Colonic mucosa (tissue), 4 donors: ENCODE results near the gene NLRP6. TPM values are rescaled to one million over a fixed set of nuclear protein-coding genes. Genes with fewer than 3 reads are reported as not detected.

ENCODE experiments used
- DNase-seq: peaks from one replicate; pipeline ENCODE4 v3.0.0-alpha.2; 2020
- H3K27ac ChIP-seq: fragments of 200-600 bp; one replicate; pipeline ENCODE4 v1.8.0; 2021
- H3K27me3 ChIP-seq: fragments of 200-600 bp; one replicate; pipeline ENCODE4 v1.8.0; 2021
- H3K36me3 ChIP-seq: fragments of 200-600 bp; one replicate; pipeline ENCODE4 v1.8.0; 2021
- H3K4me1 ChIP-seq: fragments of 200-600 bp; one replicate; pipeline ENCODE4 v1.8.0; 2021; ENCODE audit warnings: mild to moderate bottlenecking
- H3K4me3 ChIP-seq: fragments of 200-600 bp; one replicate; pipeline ENCODE4 v1.8.0; 2021
- H3K9ac ChIP-seq, 2 donors: one replicate each; pipeline ENCODE4 v1.7.0; 2013; ENCODE audit warnings: control low read depth in 2 of 2, low read depth in 2 of 2, low read length in 2 of 2
- H3K9me3 ChIP-seq: fragments of 200-600 bp; one replicate; pipeline ENCODE4 v1.8.0; 2021
- intact Hi-C: fragments of 100-400 bp; cut with DNase I; formaldehyde crosslinking; loops from one replicate; pipeline ENCODE4 v1.14.1; 2022
- total RNA-seq, 2 donors: library from RNA; stranded (reverse); fragmentation: NEBNext Ultra II Directional in 1 of 2; extraction: Animal tissue kit (Norgen Biotek cat#: 25700) in 1 of 2; gene quantifications; one replicate each; pipeline ENCODE4 v1.2.1, GENCODE V29; 2021
- TF ChIP-seq, protein P1 (sequence below): fragments of 200-600 bp; IDR thresholded peaks from one replicate; pipeline ENCODE4 v1.8.0; 2022; ENCODE audit warnings: antibody characterized with exemption, mild to moderate bottlenecking
- donor health status: healthy.
- donor health status: DM: no; HTN: no; CAD: no.
- donor health status: DM: no; HTN: no; CAD: no.

Gene NLRP6
- total RNA-seq, 2 donors from 2014 or later, result 0.17 to 0.72 TPM

DNA sequence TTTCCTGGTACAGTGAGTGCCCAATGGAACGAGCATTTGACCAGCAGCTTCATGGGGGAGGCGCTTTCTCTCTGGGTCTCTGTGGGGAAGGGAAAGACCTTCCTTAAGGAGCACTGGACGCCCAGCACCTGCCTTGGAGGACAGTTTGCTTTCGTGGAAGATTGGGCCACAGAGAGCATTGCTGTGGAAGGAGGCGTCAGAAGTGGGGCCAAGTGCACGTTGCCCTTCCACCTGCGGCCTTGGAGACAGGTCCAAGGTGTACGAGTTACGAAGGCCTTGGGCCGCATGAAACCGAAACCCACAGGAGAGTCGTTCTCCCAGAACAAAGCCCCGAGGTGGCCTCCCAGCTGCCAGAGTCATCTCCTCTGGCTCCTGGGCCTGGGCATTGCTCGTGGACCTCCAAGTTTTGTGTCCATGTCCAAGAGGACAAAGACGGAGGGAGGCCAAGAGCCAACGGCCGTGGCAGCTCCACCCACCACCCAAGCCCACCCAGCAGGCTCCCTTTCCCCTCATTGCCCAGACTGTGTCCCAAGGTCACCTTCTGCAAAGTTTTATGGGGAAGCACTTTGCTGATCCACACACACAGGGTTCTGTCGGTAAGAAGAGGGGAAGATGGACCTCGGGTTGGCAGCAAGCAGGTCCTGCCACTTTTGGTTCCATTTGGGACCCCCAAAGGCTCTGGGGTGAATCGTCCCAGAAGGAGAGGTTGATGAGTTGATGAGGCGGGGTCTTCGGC lies 5.8 kb upstream of the NLRP6 start:
- Histone ChIP-seq H3K36me3 (no peaks in the 10 kb centered on the region), H3K27me3 (no peaks in the 10 kb centered on the region), H3K27ac (no peak overlapping the region), H3K4me3 (no peak overlapping the region), H3K9me3 (no peaks in the 10 kb centered on the region), H3K9ac (no peak overlapping the region), H3K4me1 (no peaks in the 10 kb centered on the region)
- TF ChIP-seq, protein P1, sequence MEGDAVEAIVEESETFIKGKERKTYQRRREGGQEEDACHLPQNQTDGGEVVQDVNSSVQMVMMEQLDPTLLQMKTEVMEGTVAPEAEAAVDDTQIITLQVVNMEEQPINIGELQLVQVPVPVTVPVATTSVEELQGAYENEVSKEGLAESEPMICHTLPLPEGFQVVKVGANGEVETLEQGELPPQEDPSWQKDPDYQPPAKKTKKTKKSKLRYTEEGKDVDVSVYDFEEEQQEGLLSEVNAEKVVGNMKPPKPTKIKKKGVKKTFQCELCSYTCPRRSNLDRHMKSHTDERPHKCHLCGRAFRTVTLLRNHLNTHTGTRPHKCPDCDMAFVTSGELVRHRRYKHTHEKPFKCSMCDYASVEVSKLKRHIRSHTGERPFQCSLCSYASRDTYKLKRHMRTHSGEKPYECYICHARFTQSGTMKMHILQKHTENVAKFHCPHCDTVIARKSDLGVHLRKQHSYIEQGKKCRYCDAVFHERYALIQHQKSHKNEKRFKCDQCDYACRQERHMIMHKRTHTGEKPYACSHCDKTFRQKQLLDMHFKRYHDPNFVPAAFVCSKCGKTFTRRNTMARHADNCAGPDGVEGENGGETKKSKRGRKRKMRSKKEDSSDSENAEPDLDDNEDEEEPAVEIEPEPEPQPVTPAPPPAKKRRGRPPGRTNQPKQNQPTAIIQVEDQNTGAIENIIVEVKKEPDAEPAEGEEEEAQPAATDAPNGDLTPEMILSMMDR, result no peak
- no peak for DNase-seq
- intact Hi-C loops, result no loop called here

DNA sequence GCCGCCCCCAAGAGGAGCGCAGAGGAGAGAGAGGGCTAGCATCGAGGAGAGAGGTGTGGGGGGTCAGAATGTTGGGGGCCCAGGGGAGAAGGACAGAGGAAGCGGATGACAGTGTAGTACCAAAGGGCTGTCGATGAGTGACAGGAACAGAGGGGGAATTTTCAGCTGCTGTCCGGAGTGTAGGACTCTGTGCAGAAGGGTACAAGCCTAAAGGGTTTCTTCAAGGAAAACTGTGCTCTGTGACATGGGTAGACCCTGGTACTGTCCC lies 5.3 kb upstream of the NLRP6 start:
- Histone ChIP-seq H3K9me3 (no peaks in the 10 kb centered on the region), H3K4me1 (no peaks in the 10 kb centered on the region), H3K4me3 (no peak overlapping the region), H3K27me3 (no peaks in the 10 kb centered on the region), H3K36me3 (no peaks in the 10 kb centered on the region), H3K27ac (no peak overlapping the region), H3K9ac (no peak overlapping the region)
- TF ChIP-seq, protein P1, result no peak
- intact Hi-C loops, result no loop called here
- DNase-seq, result no peak

DNA sequence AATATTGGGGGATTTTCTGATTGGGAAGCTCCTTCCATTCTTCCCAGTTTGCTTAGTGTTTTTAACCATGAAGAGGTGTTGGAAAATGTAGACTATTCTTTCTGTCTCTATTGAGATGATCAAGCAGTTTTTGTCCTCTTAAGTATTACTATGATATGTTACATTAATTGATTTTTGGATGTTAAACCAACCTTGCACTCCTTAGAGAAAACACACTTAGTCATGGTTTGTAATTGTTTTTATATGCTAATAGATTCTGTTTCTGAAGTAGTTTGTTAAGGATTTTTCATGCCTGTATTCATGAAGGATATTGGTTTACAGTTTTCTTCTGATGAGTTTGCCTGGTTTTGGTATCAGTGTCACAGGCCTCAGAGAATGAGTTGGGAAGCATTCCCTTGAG lies 2.0 kb upstream of the NLRP6 start:
- intact Hi-C loops, result no loop called here
- H3K9me3 ChIP-seq, result no peaks in the 10 kb centered on the region
- peaks cover 17% of the 10 kb centered on the region for H3K4me1 ChIP-seq

DNA sequence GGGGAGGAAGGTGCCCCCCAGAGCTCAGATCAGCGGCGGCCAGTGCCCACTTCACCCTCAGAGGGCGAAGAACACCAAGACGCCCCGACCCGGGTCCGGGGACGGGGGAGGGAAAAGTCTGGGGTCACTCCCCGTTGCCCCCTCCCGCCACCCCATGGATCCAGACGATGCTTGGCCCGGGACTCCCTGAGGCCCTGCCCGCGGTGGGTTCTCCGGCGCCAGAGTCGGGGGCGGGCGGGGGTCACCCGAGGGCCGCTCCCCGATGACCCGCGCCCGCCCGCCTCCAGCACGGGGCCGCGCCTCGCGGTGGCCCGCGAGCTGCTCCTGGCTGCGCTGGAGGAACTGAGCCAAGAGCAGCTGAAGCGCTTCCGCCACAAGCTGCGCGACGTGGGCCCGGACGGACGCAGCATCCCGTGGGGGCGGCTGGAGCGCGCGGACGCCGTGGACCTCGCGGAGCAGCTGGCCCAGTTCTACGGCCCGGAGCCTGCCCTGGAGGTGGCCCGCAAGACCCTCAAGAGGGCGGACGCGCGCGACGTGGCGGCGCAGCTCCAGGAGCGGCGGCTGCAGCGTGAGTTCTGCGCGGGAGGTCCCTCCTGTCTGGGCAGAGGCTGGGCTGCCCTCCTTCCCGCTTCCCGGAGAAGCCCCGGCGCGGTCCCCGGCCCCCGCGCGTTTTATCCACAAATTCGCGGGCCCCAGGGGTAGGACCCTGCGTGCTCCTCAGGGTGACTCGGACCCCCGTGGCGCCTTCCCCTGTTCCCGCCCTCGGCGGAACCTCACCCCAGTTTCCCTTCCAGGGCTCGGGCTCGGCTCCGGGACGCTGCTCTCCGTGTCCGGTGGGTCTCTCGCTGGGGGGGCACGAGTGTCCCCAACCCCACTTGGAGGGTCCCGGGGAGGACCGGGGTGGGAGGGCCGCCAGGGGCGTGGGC lies 1.1 kb downstream of the NLRP6 start:
- Histone ChIP-seq H3K27me3 (peaks cover 48% of the 10 kb centered on the region), H3K4me1 (peaks cover 17% of the 10 kb centered on the region), H3K9me3 (no peaks in the 10 kb centered on the region), H3K4me3 (peak overlapping the region; percentile 37), H3K27ac (no peak overlapping the region), H3K9ac (peak overlapping the region; percentile 24 to 26), H3K36me3 (no peaks in the 10 kb centered on the region)
- TF ChIP-seq, protein P1, result no peak
- DNase-seq, result no peak
- intact Hi-C loops, result no loop called here

More for the DNA sequence above, 2.0 kb upstream of the NLRP6 start:
- no peak overlapping the region for H3K4me3 ChIP-seq
- H3K27ac ChIP-seq, result no peak overlapping the region
- H3K36me3 ChIP-seq, result no peaks in the 10 kb centered on the region
- H3K9ac ChIP-seq, result no peak overlapping the region
- TF ChIP-seq, protein P1, result no peak
- peaks cover 28% of the 10 kb centered on the region for H3K27me3 ChIP-seq
- no peak for DNase-seq

DNA sequence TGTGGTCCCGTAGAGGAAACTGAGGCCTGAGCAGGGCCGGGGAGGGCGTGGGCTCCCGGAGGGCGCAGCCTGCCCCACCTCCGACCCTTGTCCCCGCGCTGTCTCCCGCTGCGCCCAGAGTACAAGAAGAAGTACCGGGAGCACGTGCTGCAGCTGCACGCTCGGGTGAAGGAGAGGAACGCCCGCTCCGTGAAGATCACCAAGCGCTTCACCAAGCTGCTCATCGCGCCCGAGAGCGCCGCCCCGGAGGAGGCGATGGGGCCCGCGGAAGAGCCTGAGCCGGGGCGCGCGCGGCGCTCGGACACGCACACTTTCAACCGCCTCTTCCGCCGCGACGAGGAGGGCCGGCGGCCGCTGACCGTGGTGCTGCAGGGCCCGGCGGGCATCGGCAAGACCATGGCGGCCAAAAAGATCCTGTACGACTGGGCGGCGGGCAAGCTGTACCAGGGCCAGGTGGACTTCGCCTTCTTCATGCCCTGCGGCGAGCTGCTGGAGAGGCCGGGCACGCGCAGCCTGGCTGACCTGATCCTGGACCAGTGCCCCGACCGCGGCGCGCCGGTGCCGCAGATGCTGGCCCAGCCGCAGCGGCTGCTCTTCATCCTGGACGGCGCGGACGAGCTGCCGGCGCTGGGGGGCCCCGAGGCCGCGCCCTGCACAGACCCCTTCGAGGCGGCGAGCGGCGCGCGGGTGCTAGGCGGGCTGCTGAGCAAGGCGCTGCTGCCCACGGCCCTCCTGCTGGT lies 1.9 kb downstream of the NLRP6 start:
- intact Hi-C loops, result no loop called here
- H3K4me1 ChIP-seq, result peaks cover 17% of the 10 kb centered on the region
- peak overlapping the region; percentile 37 for H3K4me3 ChIP-seq
- DNase-seq, result peak; percentile 57
- H3K9ac ChIP-seq, result peak overlapping the region; percentile 26 to 30
- H3K27ac ChIP-seq, result no peak overlapping the region
- H3K36me3 ChIP-seq, result no peaks in the 10 kb centered on the region
- peaks cover 48% of the 10 kb centered on the region for H3K27me3 ChIP-seq
- H3K9me3 ChIP-seq, result no peaks in the 10 kb centered on the region
- TF ChIP-seq, protein P1, result no peak
